ENCODE data around the gene LEP. TPM values are rescaled to one million over a fixed set of nuclear protein-coding genes. Genes with fewer than 3 reads are reported as not detected.
"Not testable (repeated sequence)": the region's sequence is repeated elsewhere in the genome, so short reads cannot be mapped to it uniquely, and the experiment has no call there.

Gene LEP
- total and polyA plus RNA-seq, 9 donors, result 0.01 to 0.87 (median 0.15) TPM; not detected in 4

DNA sequence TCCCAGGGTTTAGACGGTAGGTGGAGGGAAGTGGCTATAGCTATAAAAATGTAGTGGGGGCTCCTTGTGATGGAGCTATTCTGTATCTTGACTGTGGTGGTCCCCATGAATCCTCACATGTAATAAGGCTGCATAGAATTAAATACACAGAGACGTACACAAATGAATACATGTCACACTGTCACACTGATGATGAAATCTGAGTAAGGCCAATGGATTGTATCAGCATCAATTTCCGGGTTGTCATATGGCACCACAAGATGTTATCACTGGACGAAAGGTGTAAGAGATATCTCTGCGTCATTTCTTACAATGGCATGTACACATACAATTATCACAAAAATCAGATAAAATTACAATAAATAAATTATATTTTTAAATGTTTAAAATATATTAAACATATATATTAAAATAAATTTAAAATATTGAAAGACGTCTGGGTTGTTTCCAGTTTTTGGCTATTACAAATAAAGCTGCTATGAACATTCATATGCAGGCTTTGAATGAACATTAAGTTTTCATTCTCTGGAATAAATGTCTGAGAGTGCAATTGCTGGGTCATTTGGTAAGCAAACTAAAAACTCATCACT is 38.1 kb downstream of the LEP start:
- Histone ChIP-seq H3K27ac (no peak overlapping the region), H3K9me3 (no peaks in the 10 kb centered on the region), H3K4me1 (ENCODE audit: insufficient read depth) (no peaks in the 10 kb centered on the region), H3K36me3 (no peaks in the 10 kb centered on the region), H3K4me3 (no peak overlapping the region), H3K27me3 (no peaks in the 10 kb centered on the region)
- intact Hi-C loops (cut with DNase I), result no loop called here
- DNase-seq, result no peak
- 85 to 96% (median 87%) methylated on average over 6 of the region's 6 CpGs for WGBS, 3 donors
- no peak for TF ChIP-seq EP300 (IDR thresholded peaks at IDR 0.05)
- TF ChIP-seq, protein P1, sequence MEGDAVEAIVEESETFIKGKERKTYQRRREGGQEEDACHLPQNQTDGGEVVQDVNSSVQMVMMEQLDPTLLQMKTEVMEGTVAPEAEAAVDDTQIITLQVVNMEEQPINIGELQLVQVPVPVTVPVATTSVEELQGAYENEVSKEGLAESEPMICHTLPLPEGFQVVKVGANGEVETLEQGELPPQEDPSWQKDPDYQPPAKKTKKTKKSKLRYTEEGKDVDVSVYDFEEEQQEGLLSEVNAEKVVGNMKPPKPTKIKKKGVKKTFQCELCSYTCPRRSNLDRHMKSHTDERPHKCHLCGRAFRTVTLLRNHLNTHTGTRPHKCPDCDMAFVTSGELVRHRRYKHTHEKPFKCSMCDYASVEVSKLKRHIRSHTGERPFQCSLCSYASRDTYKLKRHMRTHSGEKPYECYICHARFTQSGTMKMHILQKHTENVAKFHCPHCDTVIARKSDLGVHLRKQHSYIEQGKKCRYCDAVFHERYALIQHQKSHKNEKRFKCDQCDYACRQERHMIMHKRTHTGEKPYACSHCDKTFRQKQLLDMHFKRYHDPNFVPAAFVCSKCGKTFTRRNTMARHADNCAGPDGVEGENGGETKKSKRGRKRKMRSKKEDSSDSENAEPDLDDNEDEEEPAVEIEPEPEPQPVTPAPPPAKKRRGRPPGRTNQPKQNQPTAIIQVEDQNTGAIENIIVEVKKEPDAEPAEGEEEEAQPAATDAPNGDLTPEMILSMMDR (IDR thresholded peaks at IDR 0.05), result no peak
- TF ChIP-seq POLR2A (IDR thresholded peaks at IDR 0.05), result no peak

DNA sequence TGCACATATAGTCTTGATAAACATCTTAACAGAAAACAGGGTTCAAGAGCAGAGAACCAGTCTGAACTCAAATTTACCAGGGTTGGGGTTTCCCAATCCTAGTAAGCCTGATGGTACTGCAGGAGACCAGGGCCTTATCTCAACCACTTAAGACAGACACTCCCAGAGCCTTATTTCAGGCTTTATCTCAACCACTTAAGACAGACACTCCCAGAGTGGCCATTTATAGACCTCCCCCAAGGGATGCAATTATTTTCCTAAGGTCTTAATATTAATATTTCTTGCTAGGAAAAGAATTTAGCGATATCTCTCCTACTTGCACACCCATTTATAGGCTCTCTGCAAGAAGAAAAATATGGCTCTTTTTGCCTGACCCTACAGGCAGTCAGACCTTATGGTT is 39.4 kb downstream of the LEP start:
- H3K36me3 ChIP-seq; intact Hi-C loops (cut with DNase I): not testable (repeated sequence)

DNA sequence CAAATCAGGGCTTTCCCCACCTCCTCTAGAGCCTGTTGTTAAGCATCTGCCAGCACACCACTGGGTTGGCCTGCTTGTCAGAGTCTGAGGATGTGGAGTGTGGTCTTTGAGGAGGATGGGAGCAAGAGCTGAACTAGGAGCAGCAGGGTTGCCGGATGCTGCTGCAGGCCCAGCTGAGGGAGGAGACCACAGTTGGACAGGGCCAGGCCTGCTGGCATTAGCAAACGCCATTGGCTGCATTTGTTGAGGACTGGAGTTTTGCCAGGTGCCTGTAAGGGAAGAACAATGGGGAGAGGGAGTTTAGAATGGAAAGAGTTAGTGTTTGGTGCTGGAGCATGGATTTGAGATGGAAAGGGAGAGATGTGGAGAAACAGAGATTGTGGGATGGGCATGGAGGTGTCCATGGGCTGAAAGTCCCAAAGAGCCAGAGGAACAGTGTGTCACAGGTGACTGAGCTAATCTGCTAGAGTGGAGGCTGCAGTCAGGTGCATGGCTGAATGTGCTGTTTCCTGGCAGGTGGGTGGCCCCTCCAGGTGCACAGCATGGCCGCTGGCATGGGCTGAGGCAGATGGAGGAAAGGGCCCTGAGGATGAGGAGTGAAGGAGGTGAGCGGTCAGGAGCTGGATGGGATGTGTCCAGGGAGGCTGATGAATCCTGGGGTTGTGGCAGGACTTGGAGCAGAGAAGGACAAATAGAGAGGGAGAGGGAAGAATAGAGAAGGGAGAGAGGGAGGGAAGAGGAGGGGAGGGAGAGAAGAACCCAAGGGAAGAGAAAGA is 40.7 kb downstream of the LEP start:
- Histone ChIP-seq H3K36me3 (no peaks in the 10 kb centered on the region), H3K9me3 (no peaks in the 10 kb centered on the region), H3K4me1 (ENCODE audit: insufficient read depth) (no peaks in the 10 kb centered on the region), H3K4me3 (no peak overlapping the region), H3K27ac (no peak overlapping the region), H3K27me3 (no peaks in the 10 kb centered on the region)
- intact Hi-C loops (cut with DNase I), result no loop called here
- WGBS, 3 donors, result 77 to 81% (median 80%) methylated on average over 4 of the region's 4 CpGs
- no peak for TF ChIP-seq POLR2A (IDR thresholded peaks at IDR 0.05)
- no peak for TF ChIP-seq EP300 (IDR thresholded peaks at IDR 0.05)
- TF ChIP-seq, protein P1 (IDR thresholded peaks at IDR 0.05), result no peak
- DNase-seq, result no peak

More for the DNA sequence above, 39.4 kb downstream of the LEP start:
- not testable (repeated sequence) for H3K27ac ChIP-seq; H3K27me3 ChIP-seq; H3K9me3 ChIP-seq; H3K4me3 ChIP-seq; DNase-seq; H3K4me1 ChIP-seq (ENCODE audit: insufficient read depth)
- WGBS, 3 donors, result 81 to 92% (median 90%) methylated on average over 1 of the region's 1 CpG

DNA sequence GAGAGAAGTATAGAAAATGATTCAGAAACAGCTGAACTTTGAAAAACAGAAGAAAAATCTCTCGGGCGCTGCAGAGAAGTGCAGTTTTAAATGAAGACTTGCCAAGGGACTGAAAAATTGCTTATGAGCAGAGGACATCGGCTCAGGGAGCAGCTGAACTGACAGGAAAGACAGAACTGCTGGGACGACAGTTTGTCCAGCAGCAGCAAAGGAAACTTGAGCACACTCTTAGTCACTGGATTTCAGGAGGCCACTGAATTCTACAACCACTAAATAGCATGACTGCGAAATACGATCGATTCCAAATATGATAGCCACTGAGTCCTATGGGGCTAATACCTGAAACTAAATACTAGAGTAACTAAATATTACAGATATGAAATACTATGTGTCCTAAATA is 43.0 kb downstream of the LEP start:
- Histone ChIP-seq H3K27me3 (no peaks in the 10 kb centered on the region), H3K36me3 (no peaks in the 10 kb centered on the region), H3K4me3 (no peak overlapping the region), H3K4me1 (ENCODE audit: insufficient read depth) (no peaks in the 10 kb centered on the region), H3K9me3 (no peaks in the 10 kb centered on the region), H3K27ac (no peak overlapping the region)
- DNase-seq, result no peak
- TF ChIP-seq EP300 (IDR thresholded peaks at IDR 0.05), result no peak
- TF ChIP-seq POLR2A (IDR thresholded peaks at IDR 0.05), result no peak
- TF ChIP-seq, protein P1 (IDR thresholded peaks at IDR 0.05), result no peak
- intact Hi-C loops (cut with DNase I), result no loop called here
- WGBS, 3 donors, result 87 to 92% (median 89%) methylated on average over 7 of the region's 7 CpGs

DNA sequence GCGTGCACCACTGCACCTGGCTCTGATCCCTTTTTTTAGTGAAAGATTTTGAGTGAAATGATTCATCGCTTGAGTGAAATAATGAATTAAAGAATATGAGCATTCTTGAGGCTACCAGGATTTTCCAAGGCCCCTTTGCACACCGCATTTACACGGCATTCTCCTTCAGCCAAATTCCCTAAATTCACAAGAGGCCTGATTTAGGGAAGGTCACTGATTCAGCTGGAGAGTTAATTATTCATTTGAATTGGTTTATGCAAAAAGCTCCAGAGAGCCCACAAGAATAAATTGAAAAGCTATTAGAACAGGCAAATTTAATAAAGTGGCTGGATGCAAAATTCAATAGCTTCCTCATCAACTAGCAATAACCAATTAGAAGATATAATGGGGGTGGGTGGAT is 46.5 kb downstream of the LEP start:
- no peaks in the 10 kb centered on the region for H3K27me3 ChIP-seq
- no peaks in the 10 kb centered on the region for H3K9me3 ChIP-seq
- H3K36me3 ChIP-seq, result no peaks in the 10 kb centered on the region
- 92 to 95% (median 94%) methylated on average over 4 of the region's 4 CpGs for WGBS, 3 donors
- H3K27ac ChIP-seq, result no peak overlapping the region
- H3K4me1 ChIP-seq (ENCODE audit: insufficient read depth), result no peaks in the 10 kb centered on the region
- no peak overlapping the region for H3K4me3 ChIP-seq
- DNase-seq, result no peak
- TF ChIP-seq POLR2A (IDR thresholded peaks at IDR 0.05), result no peak
- no peak for TF ChIP-seq EP300 (IDR thresholded peaks at IDR 0.05)
- TF ChIP-seq, protein P1 (IDR thresholded peaks at IDR 0.05), result no peak
- intact Hi-C loops (cut with DNase I), result no loop called here

DNA sequence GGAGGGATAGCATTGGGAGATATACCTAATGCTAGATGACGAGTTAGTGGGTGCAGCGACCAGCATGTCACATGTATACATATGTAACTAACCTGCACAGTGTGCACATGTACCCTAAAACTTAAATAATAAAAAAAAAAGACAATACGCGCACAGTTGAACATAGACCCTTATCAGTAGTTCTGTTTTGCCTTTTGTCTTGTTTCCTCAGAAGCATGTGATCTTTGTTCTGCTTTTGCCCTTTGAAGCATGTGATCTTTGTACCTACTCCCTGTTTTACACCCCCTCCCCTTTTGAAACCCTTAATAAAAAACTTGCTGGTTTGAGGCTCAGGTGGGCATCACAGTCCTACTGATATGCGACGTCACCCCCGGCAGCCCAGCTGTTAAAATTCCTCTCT is 56.9 kb downstream of the LEP start:
- H3K36me3 ChIP-seq; H3K9me3 ChIP-seq; H3K27ac ChIP-seq; H3K4me1 ChIP-seq (ENCODE audit: insufficient read depth); H3K4me3 ChIP-seq; H3K27me3 ChIP-seq; DNase-seq: not testable (repeated sequence)
- intact Hi-C loops (cut with DNase I), result loop anchor here in 1 of 4 donors (5.0 kb wide), 1 partner anchor 99 kb away; no protein-coding TSS in a partner anchor
- 89 to 95% (median 90%) methylated on average over 5 to 7 of the region's 7 CpGs for WGBS, 3 donors
